Neural cell (in vitro differentiated cells): Measurements from ENCODE around the gene CCR6. TPM values are rescaled to one million over a fixed set of nuclear protein-coding genes. Genes with fewer than 3 reads are reported as not detected.

Experiments used
- H2AFZ ChIP-seq: fragments of 200-600, 300-800 bp; sonication (generic), shearing (Covaris generic); 2 replicates; pipeline ENCODE4 v1.6.0; 2014; ENCODE audit warnings: low read depth, mild to moderate bottlenecking, antibody characterized with exemption, low read length, moderate library complexity
- H3F3A ChIP-seq: fragments of 200-600 bp; shearing (Covaris generic); 2 replicates; pipeline ENCODE4 v1.6.1; 2016; ENCODE audit warnings: mild to moderate bottlenecking, moderate library complexity, mixed read lengths, antibody characterized with exemption, low read length; ENCODE audit not compliant: insufficient read depth, poor library complexity, severe bottlenecking
- H3K27ac ChIP-seq: fragments of 200-600, 300-800 bp; sonication (generic), shearing (Covaris generic); 2 replicates; pipeline ENCODE4 v1.5.1; 2014; ENCODE audit warnings: mild to moderate bottlenecking, low read length, moderate library complexity
- H3K27me3 ChIP-seq: fragments of 300-800, 200-600 bp; sonication (generic), shearing (Covaris generic); 2 replicates; pipeline ENCODE4 v1.6.0; 2014; ENCODE audit warnings: mild to moderate bottlenecking, low read depth, low read length, moderate library complexity; ENCODE audit not compliant: insufficient read depth
- H3K36me3 ChIP-seq: fragments of 300-800, 200-600 bp; sonication (generic), shearing (Covaris generic); 2 replicates; pipeline ENCODE4 v1.5.1; 2014; ENCODE audit warnings: mild to moderate bottlenecking, antibody characterized with exemption, low read length, moderate library complexity; ENCODE audit not compliant: insufficient read depth
- H3K4me2 ChIP-seq: fragments of 300-800, 200-600 bp; sonication (generic), shearing (Covaris generic); 2 replicates; pipeline ENCODE4 v1.6.0; 2014; ENCODE audit warnings: mild to moderate bottlenecking, low read length
- H3K4me3 ChIP-seq: fragments of 300-800, 200-600 bp; sonication (generic), shearing (Covaris generic); 2 replicates; pipeline ENCODE4 v1.5.1; 2014; ENCODE audit warnings: mild to moderate bottlenecking, low read length, moderate library complexity
- H3K79me2 ChIP-seq: fragments of 200-600 bp; shearing (Covaris generic); replicated peaks from 2 replicates; pipeline ENCODE4 v1.6.0; 2014; ENCODE audit warnings: mild to moderate bottlenecking, low read length, moderate library complexity; ENCODE audit not compliant: insufficient read depth
- H3K9ac ChIP-seq: fragments of 300-800, 200-600 bp; sonication (generic), shearing (Covaris generic); 2 replicates; pipeline ENCODE4 v1.6.1; 2016; ENCODE audit warnings: mild to moderate bottlenecking, low read length, mixed read lengths
- H3K9me2 ChIP-seq: fragments of 200-600 bp; shearing (Covaris generic); 2 replicates; pipeline ENCODE4 v1.6.1; 2016; ENCODE audit warnings: mild to moderate bottlenecking, low read length, mixed read lengths; ENCODE audit not compliant: insufficient read depth
- H3K9me3 ChIP-seq: fragments of 200-600, 300-800 bp; sonication (generic), shearing (Covaris generic); 2 replicates; pipeline ENCODE4 v1.6.1; 2016; ENCODE audit warnings: mild to moderate bottlenecking, mixed run types, low read length, moderate library complexity, mixed read lengths
- H4K20me1 ChIP-seq: fragments of 200-600 bp; shearing (Covaris generic); 2 replicates; pipeline ENCODE4 v1.6.1; 2016; ENCODE audit warnings: mild to moderate bottlenecking, mixed run types; ENCODE audit not compliant: insufficient read depth
- EP300 ChIP-seq: fragments of 450-650 bp; conservative IDR thresholded peaks from 2 replicates; pipeline ENCODE4 v1.6.1; 2014; ENCODE audit warnings: antibody characterized with exemption, mild to moderate bottlenecking, moderate library complexity; ENCODE audit not compliant: poor library complexity, severe bottlenecking
- EZH2 ChIP-seq: fragments of 200-600, 300-800 bp; shearing (Covaris generic), sonication (generic); IDR thresholded peaks from 2 replicates; pipeline ENCODE4 v1.6.1; 2014; ENCODE audit warnings: antibody characterized with exemption, low read length, borderline replicate concordance, mild to moderate bottlenecking; ENCODE audit not compliant: insufficient read depth, poor library complexity, severe bottlenecking
- MXI1 ChIP-seq: fragments of 450-650 bp; conservative IDR thresholded peaks from 2 replicates; pipeline ENCODE4 v1.6.1; 2014; ENCODE audit warnings: antibody characterized with exemption, mild to moderate bottlenecking; ENCODE audit not compliant: poor library complexity, severe bottlenecking
- POLR2AphosphoS5 ChIP-seq: IDR thresholded peaks from 2 replicates; pipeline ENCODE4 v1.6.1; 2012
- RAD21 ChIP-seq: fragments of 450-650 bp; conservative IDR thresholded peaks from 2 replicates; pipeline ENCODE4 v1.6.1; 2014; ENCODE audit warnings: antibody characterized with exemption, mild to moderate bottlenecking, moderate library complexity
- SMC3 ChIP-seq: fragments of 450-650 bp; conservative IDR thresholded peaks from 2 replicates; pipeline ENCODE4 v1.6.1; 2014; ENCODE audit warnings: antibody characterized with exemption, mild to moderate bottlenecking, moderate library complexity; ENCODE audit not compliant: poor library complexity
- polyA plus RNA-seq: library from polyadenylated mRNA; depleted of rRNA; stranded (reverse); fragments of >200 nt; gene quantifications from 2 replicates; pipeline ENCODE4 v1.2.3, GENCODE V29; 2014
- TF ChIP-seq, protein P1 (sequence below): IDR thresholded peaks from 2 replicates; pipeline ENCODE4 v1.6.1; 2012; ENCODE audit warnings: borderline replicate concordance

The CCR6 gene
- polyA plus RNA-seq, 1 donor from 2014 or later = not detected

DNA sequence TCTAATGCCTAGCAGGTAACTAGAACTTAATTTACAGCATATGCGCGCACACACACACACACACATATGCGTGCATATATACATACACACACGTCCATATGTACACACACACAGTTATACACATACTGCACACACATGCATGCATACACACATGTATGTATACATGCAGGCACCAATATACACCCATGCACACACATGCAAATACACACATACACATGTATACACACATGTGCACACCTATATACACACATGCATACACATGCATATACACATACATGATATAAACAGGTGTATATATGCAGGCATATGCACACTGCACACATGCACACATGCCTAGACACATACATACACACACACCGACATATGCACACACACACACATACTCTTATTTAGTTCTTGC lies 1.9 kb downstream of the CCR6 start:
- Histone ChIP-seq H3K9ac (no peak overlapping the region), H4K20me1 (no peaks in the 10 kb centered on the region), H3K9me2 (no peaks in the 10 kb centered on the region), H3K9me3 (no peaks in the 10 kb centered on the region), H2AFZ (no peak overlapping the region), H3K79me2 (no peaks in the 10 kb centered on the region), H3K27me3 (no peaks in the 10 kb centered on the region), H3K27ac (no peak overlapping the region), H3K4me2 (no peak overlapping the region), H3K4me3 (no peak overlapping the region), H3F3A (no peaks in the 10 kb centered on the region), H3K36me3 (no peaks in the 10 kb centered on the region)
- no peak for TF ChIP-seq MXI1
- TF ChIP-seq POLR2AphosphoS5 = no peak
- TF ChIP-seq, protein P1, sequence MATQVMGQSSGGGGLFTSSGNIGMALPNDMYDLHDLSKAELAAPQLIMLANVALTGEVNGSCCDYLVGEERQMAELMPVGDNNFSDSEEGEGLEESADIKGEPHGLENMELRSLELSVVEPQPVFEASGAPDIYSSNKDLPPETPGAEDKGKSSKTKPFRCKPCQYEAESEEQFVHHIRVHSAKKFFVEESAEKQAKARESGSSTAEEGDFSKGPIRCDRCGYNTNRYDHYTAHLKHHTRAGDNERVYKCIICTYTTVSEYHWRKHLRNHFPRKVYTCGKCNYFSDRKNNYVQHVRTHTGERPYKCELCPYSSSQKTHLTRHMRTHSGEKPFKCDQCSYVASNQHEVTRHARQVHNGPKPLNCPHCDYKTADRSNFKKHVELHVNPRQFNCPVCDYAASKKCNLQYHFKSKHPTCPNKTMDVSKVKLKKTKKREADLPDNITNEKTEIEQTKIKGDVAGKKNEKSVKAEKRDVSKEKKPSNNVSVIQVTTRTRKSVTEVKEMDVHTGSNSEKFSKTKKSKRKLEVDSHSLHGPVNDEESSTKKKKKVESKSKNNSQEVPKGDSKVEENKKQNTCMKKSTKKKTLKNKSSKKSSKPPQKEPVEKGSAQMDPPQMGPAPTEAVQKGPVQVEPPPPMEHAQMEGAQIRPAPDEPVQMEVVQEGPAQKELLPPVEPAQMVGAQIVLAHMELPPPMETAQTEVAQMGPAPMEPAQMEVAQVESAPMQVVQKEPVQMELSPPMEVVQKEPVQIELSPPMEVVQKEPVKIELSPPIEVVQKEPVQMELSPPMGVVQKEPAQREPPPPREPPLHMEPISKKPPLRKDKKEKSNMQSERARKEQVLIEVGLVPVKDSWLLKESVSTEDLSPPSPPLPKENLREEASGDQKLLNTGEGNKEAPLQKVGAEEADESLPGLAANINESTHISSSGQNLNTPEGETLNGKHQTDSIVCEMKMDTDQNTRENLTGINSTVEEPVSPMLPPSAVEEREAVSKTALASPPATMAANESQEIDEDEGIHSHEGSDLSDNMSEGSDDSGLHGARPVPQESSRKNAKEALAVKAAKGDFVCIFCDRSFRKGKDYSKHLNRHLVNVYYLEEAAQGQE = no peak
- no peak for TF ChIP-seq EZH2

DNA sequence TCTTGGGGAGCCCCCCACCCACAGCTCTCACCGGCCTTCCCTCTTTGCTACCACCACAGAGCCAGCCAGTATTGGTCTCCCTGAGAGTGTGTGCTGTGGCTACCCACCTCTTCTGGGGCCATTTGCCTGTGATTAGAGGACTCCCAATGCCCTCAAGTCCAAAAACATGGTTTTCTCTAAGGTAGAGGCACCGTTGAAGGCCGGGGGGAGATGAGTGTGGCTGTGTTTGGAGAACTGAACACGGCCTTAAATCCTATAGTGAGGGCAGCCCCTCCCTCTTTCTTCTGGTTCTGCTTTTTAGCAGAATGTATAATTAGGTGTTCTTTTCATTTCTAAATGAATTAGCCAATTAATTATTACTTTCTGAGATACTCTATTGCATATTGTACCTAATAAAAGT lies 2.5 kb downstream of the CCR6 start:
- Histone ChIP-seq H2AFZ (no peak overlapping the region), H3K4me2 (no peak overlapping the region), H3K9ac (no peak overlapping the region), H4K20me1 (no peaks in the 10 kb centered on the region), H3K27ac (no peak overlapping the region), H3K36me3 (no peaks in the 10 kb centered on the region), H3K9me3 (no peaks in the 10 kb centered on the region), H3K9me2 (no peaks in the 10 kb centered on the region), H3K27me3 (no peaks in the 10 kb centered on the region), H3K4me3 (no peak overlapping the region), H3F3A (no peaks in the 10 kb centered on the region), H3K79me2 (no peaks in the 10 kb centered on the region)
- no peak for TF ChIP-seq POLR2AphosphoS5
- no peak for TF ChIP-seq SMC3
- TF ChIP-seq EP300 = no peak

DNA sequence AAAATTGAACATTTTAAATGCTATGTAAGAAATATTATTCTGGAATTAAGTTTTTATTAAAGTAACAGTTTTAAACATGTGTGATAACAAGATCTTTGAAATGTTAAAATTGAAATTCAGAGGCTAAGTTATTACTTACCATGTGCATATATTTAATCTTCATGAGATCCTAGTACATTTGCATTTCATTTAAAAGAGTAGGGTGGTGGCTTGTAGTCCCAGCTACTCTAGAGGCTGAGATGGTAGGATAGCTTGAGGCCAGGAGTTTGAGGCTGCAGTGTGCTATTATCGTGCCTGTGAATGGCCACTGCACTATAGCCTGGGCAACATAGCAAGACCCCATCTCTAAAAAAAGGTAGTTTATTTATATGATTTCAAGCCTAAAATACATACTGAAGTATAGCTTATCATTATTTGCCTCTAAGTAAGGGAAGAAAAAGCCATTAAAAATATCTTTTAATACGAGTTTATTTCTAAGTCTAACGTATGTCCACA lies 3.0 kb downstream of the CCR6 start:
- Histone ChIP-seq H2AFZ (no peak overlapping the region), H4K20me1 (no peaks in the 10 kb centered on the region), H3K4me2 (no peak overlapping the region), H3K79me2 (no peaks in the 10 kb centered on the region), H3K27me3 (no peaks in the 10 kb centered on the region), H3K9me2 (no peaks in the 10 kb centered on the region), H3F3A (no peaks in the 10 kb centered on the region), H3K4me3 (no peak overlapping the region), H3K9me3 (no peaks in the 10 kb centered on the region), H3K27ac (no peak overlapping the region), H3K36me3 (no peaks in the 10 kb centered on the region), H3K9ac (no peak overlapping the region)
- TF ChIP-seq RAD21 (no peak), MXI1 (no peak), EP300 (no peak), EZH2 (no peak)
